ENCODE results near the gene EZH1.
A peak's percentile ranks its signal among the peaks of the same experiment; 100 is the strongest.

EZH1 gene

GRCh38 chr17:42744806-42745617 is at the start of gene EZH1:
Gene EZH1 (minus strand): TSS chr17:42745040. CDS start chr17:42728941, 16,099 bp downstream.
- peaks cover 4% of the 10 kb centered on the region for H3K9me3 ChIP-seq (ENCODE audit: control insufficient read depth, low read depth, low read length)
- peak within 1 kb of the TSS; percentile 21 for H3K27ac ChIP-seq (ENCODE audit: low read length)
- peaks cover 28% of the 10 kb centered on the region for H3K27me3 ChIP-seq (ENCODE audit: control insufficient read depth, insufficient read depth, low read length)
- H3K36me3 ChIP-seq (ENCODE audit: control insufficient read depth, low read depth, low read length) = no peaks in the 10 kb centered on the region
- H3K4me1 ChIP-seq (ENCODE audit: control insufficient read depth, low read depth, low read length) = peaks cover 16% of the 10 kb centered on the region
- H3K9ac ChIP-seq (ENCODE audit: low read length) = peak within 1 kb of the TSS; percentile 67
- peak within 1 kb of the TSS; percentile 72 for H3K4me3 ChIP-seq (ENCODE audit: low read length)

- Histone ChIP-seq H3K27ac (ENCODE audit: low read length) (no peak overlapping the region), H3K9me3 (ENCODE audit: control insufficient read depth, low read depth, low read length) (no peaks in the 10 kb centered on the region), H3K27me3 (ENCODE audit: control insufficient read depth, insufficient read depth, low read length) (no peaks in the 10 kb centered on the region), H3K4me1 (ENCODE audit: control insufficient read depth, low read depth, low read length) (no peaks in the 10 kb centered on the region), H3K4me3 (ENCODE audit: low read length) (no peak overlapping the region), H3K9ac (ENCODE audit: low read length) (no peak overlapping the region), H3K36me3 (ENCODE audit: control insufficient read depth, low read depth, low read length) (no peaks in the 10 kb centered on the region)
Observed at GRCh38 chr17:42792545-42792944, 47.7 kb upstream of the EZH1 start.

DNA sequence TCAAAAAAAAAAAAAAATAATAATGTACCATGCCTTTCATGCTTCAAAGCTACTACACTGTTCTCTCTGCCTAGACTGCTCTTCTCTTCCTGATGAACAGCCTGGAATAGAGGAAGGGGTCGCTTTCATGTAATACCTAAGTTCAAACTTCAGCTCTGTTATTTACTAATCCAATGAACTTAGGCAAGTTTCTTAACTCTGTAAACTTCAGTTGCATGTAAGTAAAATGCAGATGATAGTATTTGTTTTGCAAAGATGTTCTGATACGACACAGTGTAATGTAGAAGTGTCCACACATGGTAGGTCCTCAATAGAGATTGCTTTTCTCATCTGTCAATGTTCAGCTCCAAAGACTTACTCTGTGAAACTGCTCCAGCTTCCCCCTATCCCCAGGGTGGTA is 47.1 kb upstream of the EZH1 start:
- H3K27ac ChIP-seq (ENCODE audit: low read length) = no peak overlapping the region
- no peak overlapping the region for H3K4me3 ChIP-seq (ENCODE audit: low read length)
- H3K9me3 ChIP-seq (ENCODE audit: control insufficient read depth, low read depth, low read length) = no peaks in the 10 kb centered on the region
- H3K36me3 ChIP-seq (ENCODE audit: control insufficient read depth, low read depth, low read length) = no peaks in the 10 kb centered on the region
- no peaks in the 10 kb centered on the region for H3K4me1 ChIP-seq (ENCODE audit: control insufficient read depth, low read depth, low read length)
- H3K27me3 ChIP-seq (ENCODE audit: control insufficient read depth, insufficient read depth, low read length) = no peaks in the 10 kb centered on the region
- H3K9ac ChIP-seq (ENCODE audit: low read length) = no peak overlapping the region

- Histone ChIP-seq H3K36me3 (ENCODE audit: control insufficient read depth, low read depth, low read length) (no peaks in the 10 kb centered on the region), H3K9ac (ENCODE audit: low read length) (no peak overlapping the region), H3K4me3 (ENCODE audit: low read length) (no peak overlapping the region)
Observed at GRCh38 chr17:42787266-42787665, 42.4 kb upstream of the EZH1 start.

DNA sequence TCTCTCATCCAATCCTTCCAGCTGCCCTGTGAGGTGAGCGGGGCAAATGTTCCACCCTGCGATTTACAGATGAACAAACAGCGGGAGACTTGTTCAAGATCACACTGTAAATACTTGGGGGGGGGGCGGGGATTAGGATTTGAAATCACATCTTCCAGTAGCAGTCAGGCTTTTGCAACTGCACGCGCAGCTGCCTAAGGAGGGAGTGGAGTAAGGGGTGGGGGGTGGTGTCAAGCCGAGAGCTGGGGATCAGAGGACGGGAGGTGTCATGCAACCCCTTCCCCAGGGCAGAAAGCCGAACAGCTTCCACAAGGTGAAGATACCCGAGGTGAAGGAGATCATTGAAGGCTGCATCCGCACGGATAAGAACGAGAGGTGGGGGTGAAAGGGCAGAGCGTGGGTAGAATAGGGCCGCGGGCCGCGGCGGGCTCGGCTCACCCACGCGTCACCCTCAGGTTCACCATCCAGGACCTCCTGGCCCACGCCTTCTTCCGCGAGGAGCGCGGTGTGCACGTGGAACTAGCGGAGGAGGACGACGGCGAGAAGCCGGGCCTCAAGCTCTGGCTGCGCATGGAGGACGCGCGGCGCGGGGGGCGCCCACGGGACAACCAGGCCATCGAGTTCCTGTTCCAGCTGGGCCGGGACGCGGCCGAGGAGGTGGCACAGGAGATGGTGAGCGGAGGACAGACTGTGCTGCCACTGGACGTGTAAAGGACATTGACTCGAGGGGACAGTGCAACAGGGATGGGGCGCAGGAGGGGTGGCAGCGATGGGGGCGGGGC is 40.2 kb upstream of the EZH1 start:
- H3K36me3 ChIP-seq (ENCODE audit: control insufficient read depth, low read depth, low read length) = no peaks in the 10 kb centered on the region
- H3K4me3 ChIP-seq (ENCODE audit: low read length) = no peak overlapping the region
- no peaks in the 10 kb centered on the region for H3K9me3 ChIP-seq (ENCODE audit: control insufficient read depth, low read depth, low read length)
- H3K9ac ChIP-seq (ENCODE audit: low read length) = no peak overlapping the region
- peaks cover 39% of the 10 kb centered on the region for H3K27me3 ChIP-seq (ENCODE audit: control insufficient read depth, insufficient read depth, low read length)
- H3K4me1 ChIP-seq (ENCODE audit: control insufficient read depth, low read depth, low read length) = peaks cover under 1% of the 10 kb centered on the region
- H3K27ac ChIP-seq (ENCODE audit: low read length) = no peak overlapping the region

More at GRCh38 chr17:42787266-42787665, 42.4 kb upstream of the EZH1 start:
- Histone ChIP-seq H3K4me1 (ENCODE audit: control insufficient read depth, low read depth, low read length) (no peaks in the 10 kb centered on the region), H3K27me3 (ENCODE audit: control insufficient read depth, insufficient read depth, low read length) (peaks cover 21% of the 10 kb centered on the region), H3K9me3 (ENCODE audit: control insufficient read depth, low read depth, low read length) (no peaks in the 10 kb centered on the region), H3K27ac (ENCODE audit: low read length) (no peak overlapping the region)

DNA sequence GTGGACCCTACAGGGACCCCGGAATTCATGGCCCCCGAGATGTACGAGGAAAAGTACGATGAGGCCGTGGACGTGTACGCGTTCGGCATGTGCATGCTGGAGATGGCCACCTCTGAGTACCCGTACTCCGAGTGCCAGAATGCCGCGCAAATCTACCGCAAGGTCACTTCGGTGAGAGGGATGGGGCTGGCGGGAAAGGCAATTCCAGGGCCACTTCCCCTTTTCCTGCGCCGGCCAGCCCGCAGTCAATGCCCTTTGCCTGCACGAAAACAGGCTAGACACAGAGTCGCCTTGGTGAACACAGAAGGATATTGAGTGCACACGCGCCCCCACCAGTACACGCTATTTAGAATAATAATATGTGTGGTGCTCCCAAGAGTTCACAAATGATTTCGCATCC is 39.6 kb upstream of the EZH1 start:
- H3K27me3 ChIP-seq (ENCODE audit: control insufficient read depth, insufficient read depth, low read length) = peaks cover 39% of the 10 kb centered on the region
- H3K9me3 ChIP-seq (ENCODE audit: control insufficient read depth, low read depth, low read length) = no peaks in the 10 kb centered on the region
- no peak overlapping the region for H3K27ac ChIP-seq (ENCODE audit: low read length)
- H3K4me1 ChIP-seq (ENCODE audit: control insufficient read depth, low read depth, low read length) = peaks cover 6% of the 10 kb centered on the region
- H3K9ac ChIP-seq (ENCODE audit: low read length) = no peak overlapping the region
- H3K4me3 ChIP-seq (ENCODE audit: low read length) = no peak overlapping the region
- peaks cover 2% of the 10 kb centered on the region for H3K36me3 ChIP-seq (ENCODE audit: control insufficient read depth, low read depth, low read length)

DNA sequence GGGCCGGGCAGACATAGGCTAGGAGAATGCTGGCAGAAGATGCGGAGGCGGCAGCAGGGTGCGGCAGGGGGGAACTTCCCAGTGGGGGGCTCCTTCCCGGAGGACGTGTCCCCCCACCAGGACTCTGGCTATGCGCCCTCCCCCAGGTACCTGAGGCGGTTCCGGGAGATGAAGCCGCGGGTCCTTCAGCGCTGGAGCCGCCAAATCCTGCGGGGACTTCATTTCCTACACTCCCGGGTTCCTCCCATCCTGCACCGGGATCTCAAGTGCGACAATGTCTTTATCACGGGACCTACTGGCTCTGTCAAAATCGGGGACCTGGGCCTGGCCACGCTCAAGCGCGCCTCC is 38.9 kb upstream of the EZH1 start:
- Histone ChIP-seq H3K9me3 (ENCODE audit: control insufficient read depth, low read depth, low read length) (no peaks in the 10 kb centered on the region), H3K4me3 (ENCODE audit: low read length) (no peak overlapping the region), H3K27me3 (ENCODE audit: control insufficient read depth, insufficient read depth, low read length) (peaks cover 39% of the 10 kb centered on the region), H3K27ac (ENCODE audit: low read length) (no peak overlapping the region), H3K9ac (ENCODE audit: low read length) (no peak overlapping the region), H3K4me1 (ENCODE audit: control insufficient read depth, low read depth, low read length) (peaks cover 6% of the 10 kb centered on the region), H3K36me3 (ENCODE audit: control insufficient read depth, low read depth, low read length) (peaks cover 8% of the 10 kb centered on the region)

GRCh38 chr17:42783062-42783790 is 38.4 kb upstream of the EZH1 start:
- Histone ChIP-seq H3K9ac (ENCODE audit: low read length) (no peak overlapping the region), H3K4me3 (ENCODE audit: low read length) (no peak overlapping the region), H3K36me3 (ENCODE audit: control insufficient read depth, low read depth, low read length) (peaks cover 10% of the 10 kb centered on the region), H3K27ac (ENCODE audit: low read length) (no peak overlapping the region), H3K9me3 (ENCODE audit: control insufficient read depth, low read depth, low read length) (no peaks in the 10 kb centered on the region), H3K4me1 (ENCODE audit: control insufficient read depth, low read depth, low read length) (peaks cover 6% of the 10 kb centered on the region), H3K27me3 (ENCODE audit: control insufficient read depth, insufficient read depth, low read length) (peaks cover 39% of the 10 kb centered on the region)

DNA sequence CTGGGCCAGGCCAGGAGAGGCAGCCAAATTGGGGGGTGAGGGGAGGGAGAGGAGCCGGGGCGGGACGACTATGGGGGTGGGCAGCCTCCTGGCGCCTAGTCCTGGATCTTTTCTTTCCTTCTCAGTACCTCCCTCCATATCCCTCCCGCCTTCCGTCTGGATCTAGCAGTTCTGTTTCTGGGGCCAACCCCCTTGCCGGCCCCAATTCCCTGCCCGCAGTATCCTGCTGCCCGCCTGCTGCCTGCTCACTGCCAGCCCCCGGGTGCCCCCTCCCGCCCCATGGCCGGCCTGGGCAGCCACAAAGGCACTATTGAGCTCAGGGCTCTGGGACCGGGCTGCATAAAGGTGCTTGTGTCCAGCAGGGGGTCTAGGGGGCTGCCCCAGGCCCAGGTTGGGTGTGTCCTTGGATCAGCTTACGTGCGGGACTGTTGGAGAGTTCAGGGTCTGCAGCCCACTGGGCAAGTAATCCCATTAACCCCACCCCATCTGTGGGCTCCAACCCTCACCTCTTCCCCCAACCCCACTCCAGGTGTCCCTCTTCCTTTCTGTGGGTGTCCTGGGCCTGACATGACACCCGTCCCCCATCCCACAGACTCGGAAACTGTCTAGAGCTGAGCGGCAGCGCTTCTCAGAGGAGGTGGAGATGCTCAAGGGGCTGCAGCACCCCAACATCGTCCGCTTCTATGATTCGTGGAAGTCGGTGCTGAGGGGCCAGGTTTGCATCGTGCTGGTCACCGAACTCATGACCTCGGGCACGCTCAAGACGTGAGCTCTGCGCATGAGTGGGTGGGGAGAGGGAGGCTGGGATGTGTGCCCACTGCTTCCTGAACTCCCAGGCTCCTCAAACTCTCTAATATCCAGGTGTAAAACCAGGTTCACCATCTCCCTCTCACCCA is 37.6 kb upstream of the EZH1 start:
- Histone ChIP-seq H3K36me3 (ENCODE audit: control insufficient read depth, low read depth, low read length) (peaks cover 10% of the 10 kb centered on the region), H3K4me1 (ENCODE audit: control insufficient read depth, low read depth, low read length) (peaks cover 6% of the 10 kb centered on the region), H3K27me3 (ENCODE audit: control insufficient read depth, insufficient read depth, low read length) (peaks cover 39% of the 10 kb centered on the region), H3K4me3 (ENCODE audit: low read length) (no peak overlapping the region), H3K27ac (ENCODE audit: low read length) (no peak overlapping the region), H3K9me3 (ENCODE audit: control insufficient read depth, low read depth, low read length) (no peaks in the 10 kb centered on the region), H3K9ac (ENCODE audit: low read length) (no peak overlapping the region)

GRCh38 chr17:42781639-42782165 is 36.9 kb upstream of the EZH1 start:
- Histone ChIP-seq H3K27ac (ENCODE audit: low read length) (no peak overlapping the region), H3K4me3 (ENCODE audit: low read length) (no peak overlapping the region), H3K9me3 (ENCODE audit: control insufficient read depth, low read depth, low read length) (no peaks in the 10 kb centered on the region), H3K9ac (ENCODE audit: low read length) (no peak overlapping the region), H3K36me3 (ENCODE audit: control insufficient read depth, low read depth, low read length) (peaks cover 10% of the 10 kb centered on the region), H3K4me1 (ENCODE audit: control insufficient read depth, low read depth, low read length) (peaks cover 6% of the 10 kb centered on the region), H3K27me3 (ENCODE audit: control insufficient read depth, insufficient read depth, low read length) (peaks cover 39% of the 10 kb centered on the region)
